H1 (cell line): Measurements from ENCODE around the gene ZIC5. TPM values are rescaled to one million over a fixed set of nuclear protein-coding genes. Genes with fewer than 3 reads are reported as not detected.

ENCODE experiments used
- CTCF ChIP-seq, 3 experiments: IDR thresholded peaks; 1 replicate in 2 of 3; 2 replicates in 1 of 3; pipeline versions ENCODE4 v1.5.1 to v1.6.1; 2011; ENCODE audit warnings: low read length in 3 of 3, mild to moderate bottlenecking in 3 of 3, inconsistent platforms in 2 of 3, low read depth in 1 of 3, moderate library complexity in 1 of 3; ENCODE audit not compliant: insufficient read depth in 1 of 3; ENCODE audit errors: control extremely low read depth in 1 of 3
- SIN3A ChIP-seq, 2 experiments: IDR thresholded peaks in 1 of 2; conservative IDR thresholded peaks in 1 of 2; 2 replicates each; pipeline ENCODE4 v1.6.1; 2011 to 2012; ENCODE audit warnings: low read length in 2 of 2, improper control_type of control experiment in 1 of 2, low read depth in 1 of 2, mild to moderate bottlenecking in 1 of 2
- polyA plus RNA-seq, 7 experiments: library from polyadenylated mRNA; depleted of rRNA in 3 of 7; stranded (reverse) in 5 of 7; unstranded in 2 of 7; fragments of >200 nt in 5 of 7; fragments of 200-250 nt in 2 of 7; gene quantifications; 1 replicate in 5 of 7; 2 replicates in 1 of 7; 4 replicates in 1 of 7; pipeline versions ENCODE4 v1.2.1 to v1.2.3, GENCODE V29; 2011 to 2013; ENCODE audit warnings: missing spikeins in 2 of 7, mixed read lengths in 2 of 7
- total RNA-seq: library from RNA; stranded (reverse); fragmentation: NEBNext Ultra II Directional; extraction: Animal tissue kit (Norgen Biotek cat#: 25700); gene quantifications from 2 replicates; pipeline ENCODE4 v1.2.1, GENCODE V29; 2021

Gene ZIC5
- total and polyA plus RNA-seq, 2 of the 8 experiments (the other 6 are each of a cell fraction or from before 2014, with no cell fraction given): 14.2 to 52.7 TPM

- TF ChIP-seq CTCF (IDR thresholded peaks at IDR 0.05; ENCODE audit: control extremely low read depth in 1 of 3, insufficient read depth in 1 of 3, low read depth in 1 of 3, low read length in 3 of 3) (no peak), SIN3A (conservative IDR thresholded peaks at IDR 0.05 in 1 of 2, IDR thresholded peaks at IDR 0.05 in 1 of 2; ENCODE audit: low read depth in 1 of 2, low read length in 2 of 2) (no peak)
Observed at GRCh38 chr13:99955107-99955746, 16.3 kb downstream of the ZIC5 start (continued).
